Karpas-422 (cell line): ENCODE data around the gene CTRB1. TPM values are rescaled to one million over a fixed set of nuclear protein-coding genes. Genes with fewer than 3 reads are reported as not detected.

Experiments used
- DNase-seq: peaks from one replicate; pipeline ENCODE4 v3.0.0-alpha.2; 2015
- H2AFZ ChIP-seq: fragments of 200-600 bp; sonication (generic); 2 replicates; pipeline ENCODE4 v1.6.1; 2014; ENCODE audit warnings: antibody characterized with exemption, low read length, mixed read lengths
- H3K27ac ChIP-seq: fragments of 200-600 bp; sonication (generic); 2 replicates; pipeline ENCODE4 v1.5.1; 2014; ENCODE audit warnings: mild to moderate bottlenecking, low read length, moderate library complexity
- H3K27me3 ChIP-seq: fragments of 200-600 bp; sonication (generic); 2 replicates; pipeline ENCODE4 v1.6.1; 2014; ENCODE audit warnings: low read length, mixed read lengths
- H3K36me3 ChIP-seq: fragments of 200-600 bp; sonication (generic); 2 replicates; pipeline ENCODE4 v1.6.1; 2014; ENCODE audit warnings: low read length, mixed read lengths; ENCODE audit not compliant: insufficient read depth
- H3K4me1 ChIP-seq: fragments of 200-600 bp; sonication (generic); 2 replicates; pipeline ENCODE4 v1.6.1; 2014; ENCODE audit warnings: mild to moderate bottlenecking, low read length, mixed read lengths
- H3K4me2 ChIP-seq: fragments of 200-600 bp; sonication (generic); 2 replicates; pipeline ENCODE4 v1.6.1; 2014; ENCODE audit warnings: low read length, low read depth, mild to moderate bottlenecking; ENCODE audit not compliant: poor library complexity, severe bottlenecking
- H3K4me3 ChIP-seq: fragments of 200-600 bp; sonication (generic); 2 replicates; pipeline ENCODE4 v1.5.1; 2014; ENCODE audit warnings: mild to moderate bottlenecking, antibody characterized with exemption, low read length, mixed read lengths
- H3K79me2 ChIP-seq: fragments of 200-600 bp; sonication (generic); 2 replicates; pipeline ENCODE4 v1.6.1; 2014; ENCODE audit warnings: mild to moderate bottlenecking, low read length, mixed read lengths
- H3K9ac ChIP-seq: fragments of 200-600 bp; sonication (generic); 2 replicates; pipeline ENCODE4 v1.6.0; 2014; ENCODE audit warnings: low read length
- H3K9me2 ChIP-seq: fragments of 200-600 bp; sonication (generic), shearing (Covaris generic); replicated peaks from 2 replicates; pipeline ENCODE4 v1.6.0; 2014; ENCODE audit warnings: mild to moderate bottlenecking, low read length, moderate library complexity; ENCODE audit not compliant: insufficient read depth
- H3K9me3 ChIP-seq: fragments of 300-700, 200-600 bp; sonication (generic); 2 replicates; pipeline ENCODE4 v1.6.1; 2014; ENCODE audit warnings: low read length, mixed read lengths
- H4K20me1 ChIP-seq: fragments of 200-600 bp; sonication (generic); 2 replicates; pipeline ENCODE4 v1.6.1; 2014; ENCODE audit warnings: mild to moderate bottlenecking, antibody characterized with exemption, low read length, low read depth; ENCODE audit not compliant: insufficient read depth
- total RNA-seq: library from RNA; depleted of rRNA; stranded (reverse); fragments of >200 nt; shearing (Covaris generic); gene quantifications from 2 replicates; pipeline ENCODE4 v1.2.3, GENCODE V29; 2014; ENCODE audit warnings: low replicate concordance

Gene CTRB1
- total RNA-seq, 1 experiment from 2014 or later, result not detected

DNA sequence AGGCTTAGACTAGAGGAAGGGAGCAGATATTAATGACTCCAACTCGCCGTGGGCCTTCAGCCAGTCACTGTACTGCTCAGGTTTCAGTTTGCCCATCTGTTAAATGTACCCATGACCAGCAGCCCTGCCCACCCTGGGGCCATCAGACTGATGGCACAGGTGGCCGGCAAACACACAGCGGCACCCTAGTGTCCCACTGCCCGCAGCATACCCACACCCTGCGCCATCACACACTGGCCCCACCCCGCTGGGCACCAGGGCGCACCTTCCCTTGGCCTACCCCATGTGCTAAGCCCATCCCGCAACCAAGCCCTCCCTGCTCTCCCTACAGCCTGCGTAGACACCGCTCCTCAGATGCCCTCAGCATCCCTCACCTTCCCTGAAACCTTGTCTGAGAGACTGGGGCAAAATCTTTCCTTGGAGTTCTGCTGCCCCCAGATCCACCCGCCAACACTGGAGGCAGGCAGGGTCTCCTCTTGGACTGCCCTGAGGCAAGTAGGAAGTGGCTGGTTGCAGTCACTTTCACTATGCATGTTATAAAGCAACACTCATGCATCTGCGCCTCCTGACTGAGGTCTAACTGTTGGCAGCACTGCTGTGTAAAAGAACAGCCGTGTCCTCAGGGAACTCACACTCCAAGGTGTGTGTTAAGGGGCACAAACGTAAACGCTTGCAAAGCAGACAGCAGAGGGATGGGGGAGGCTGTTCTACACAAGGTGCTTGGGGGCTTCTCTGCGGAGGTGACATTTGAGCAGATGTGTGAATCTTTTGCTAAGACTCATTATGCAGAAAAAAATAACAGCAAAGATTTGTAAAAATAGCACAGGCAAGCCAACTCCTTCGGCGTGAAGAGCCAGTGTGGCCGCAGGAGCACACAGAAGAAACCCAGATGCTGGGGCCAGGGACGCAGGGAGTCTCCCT lies 39.4 kb downstream of the CTRB1 start:
- no peak overlapping the region for H3K4me3 ChIP-seq
- H3K36me3 ChIP-seq, result no peaks in the 10 kb centered on the region
- no peaks in the 10 kb centered on the region for H3K79me2 ChIP-seq
- H3K4me2 ChIP-seq, result no peak overlapping the region
- H3K27me3 ChIP-seq, result no peaks in the 10 kb centered on the region
- no peak for DNase-seq
- H2AFZ ChIP-seq, result no peak overlapping the region
- no peaks in the 10 kb centered on the region for H3K9me3 ChIP-seq
- H3K9me2 ChIP-seq, result no peaks in the 10 kb centered on the region
- H3K27ac ChIP-seq, result no peak overlapping the region
- H3K4me1 ChIP-seq, result peaks cover 6% of the 10 kb centered on the region
- peaks cover 23% of the 10 kb centered on the region for H4K20me1 ChIP-seq
- H3K9ac ChIP-seq, result no peak overlapping the region

DNA sequence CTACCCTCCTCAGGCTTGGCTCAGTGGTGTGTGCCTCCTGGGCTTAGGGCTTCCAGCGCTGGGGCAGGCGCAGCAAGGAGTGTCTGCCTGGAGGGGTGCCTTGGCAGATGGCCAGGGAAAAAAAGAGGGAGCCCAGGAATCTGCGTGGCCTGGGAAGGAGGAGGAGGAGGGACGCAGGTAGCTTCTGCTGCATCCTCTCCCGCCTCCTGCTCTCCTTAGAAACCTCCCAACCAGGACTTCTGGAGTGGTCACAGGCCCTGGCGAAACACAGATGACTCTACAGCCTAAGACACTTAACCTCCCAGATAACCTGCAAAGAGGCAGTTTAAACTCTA lies 40.0 kb downstream of the CTRB1 start:
- Histone ChIP-seq H3K4me3 (no peak overlapping the region), H3K27me3 (no peaks in the 10 kb centered on the region), H3K4me2 (no peak overlapping the region), H3K27ac (no peak overlapping the region), H4K20me1 (peaks cover 24% of the 10 kb centered on the region), H3K4me1 (peaks cover 6% of the 10 kb centered on the region), H3K36me3 (no peaks in the 10 kb centered on the region), H3K9me3 (no peaks in the 10 kb centered on the region), H2AFZ (no peak overlapping the region), H3K9me2 (no peaks in the 10 kb centered on the region), H3K79me2 (no peaks in the 10 kb centered on the region), H3K9ac (no peak overlapping the region)
- no peak for DNase-seq

DNA sequence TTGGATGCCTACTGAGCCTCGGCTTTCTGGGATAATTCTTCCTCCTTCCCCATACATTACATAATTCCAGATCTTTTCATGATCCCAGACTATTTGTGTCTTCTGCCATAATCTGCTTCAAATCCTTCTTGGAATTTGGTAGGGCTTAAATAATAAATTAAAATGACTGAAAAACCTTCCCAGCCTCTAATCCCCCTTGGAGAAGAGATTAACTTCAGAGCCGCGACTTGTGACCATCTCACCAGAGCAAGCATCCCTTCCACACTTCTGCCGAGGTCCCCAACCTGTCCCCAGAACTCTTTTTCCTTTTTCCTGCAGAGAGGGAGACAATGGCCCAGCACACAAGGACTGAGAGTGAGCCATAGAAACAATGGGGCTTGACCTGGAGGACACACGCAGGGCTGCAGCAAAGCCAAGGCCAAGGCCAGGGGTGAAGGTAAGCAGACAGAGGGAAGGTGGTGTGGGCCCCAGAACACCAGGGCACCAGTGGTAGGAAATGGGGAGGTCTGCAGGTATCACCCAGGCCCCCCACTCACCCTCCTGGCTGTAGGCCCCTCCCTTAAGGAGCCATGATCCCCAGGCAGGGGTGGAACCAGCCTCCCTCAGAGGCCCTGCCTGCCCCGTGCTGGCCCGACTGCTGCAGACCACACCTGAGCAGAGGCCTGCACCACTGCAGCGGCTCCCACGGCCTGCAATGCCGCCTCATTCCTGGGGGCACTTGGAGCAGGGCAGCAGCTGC lies 42.2 kb downstream of the CTRB1 start:
- Histone ChIP-seq H2AFZ (no peak overlapping the region), H3K36me3 (no peaks in the 10 kb centered on the region), H4K20me1 (peaks cover 27% of the 10 kb centered on the region), H3K9ac (no peak overlapping the region), H3K4me1 (peaks cover 12% of the 10 kb centered on the region), H3K9me3 (no peaks in the 10 kb centered on the region), H3K4me3 (no peak overlapping the region), H3K4me2 (no peak overlapping the region), H3K9me2 (no peaks in the 10 kb centered on the region), H3K79me2 (no peaks in the 10 kb centered on the region), H3K27me3 (no peaks in the 10 kb centered on the region), H3K27ac (no peak overlapping the region)
- no peak for DNase-seq

DNA sequence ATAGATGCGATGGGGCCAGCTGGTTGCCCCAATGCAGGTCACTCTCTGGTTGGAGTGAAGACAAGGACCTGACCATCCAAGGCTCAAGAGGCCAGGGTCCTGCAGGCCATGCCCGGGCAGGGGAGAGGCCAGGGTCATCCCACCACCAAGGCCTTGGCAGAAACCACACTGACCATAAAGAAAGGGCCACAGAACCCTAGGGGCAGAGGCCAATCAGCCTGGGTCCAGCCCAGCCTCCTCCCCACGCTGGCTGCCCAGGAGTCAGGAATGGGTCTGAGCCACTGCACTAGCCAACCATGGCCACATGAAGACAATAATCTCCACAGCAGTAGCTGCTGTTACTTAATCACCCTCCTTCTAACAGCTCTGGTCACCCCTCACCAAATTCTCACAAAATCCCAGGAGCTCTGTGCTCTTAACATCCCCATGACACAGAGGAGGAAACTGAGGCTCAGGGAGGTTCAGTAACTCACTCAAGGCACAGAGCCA lies 42.8 kb downstream of the CTRB1 start:
- Histone ChIP-seq H3K9me3 (no peaks in the 10 kb centered on the region), H3K9me2 (no peaks in the 10 kb centered on the region), H3K36me3 (no peaks in the 10 kb centered on the region), H3K27ac (no peak overlapping the region), H3K4me3 (no peak overlapping the region), H3K9ac (no peak overlapping the region), H3K27me3 (no peaks in the 10 kb centered on the region), H3K79me2 (no peaks in the 10 kb centered on the region), H3K4me1 (peaks cover 18% of the 10 kb centered on the region), H4K20me1 (peaks cover 27% of the 10 kb centered on the region), H3K4me2 (no peak overlapping the region), H2AFZ (no peak overlapping the region)
- DNase-seq, result no peak

DNA sequence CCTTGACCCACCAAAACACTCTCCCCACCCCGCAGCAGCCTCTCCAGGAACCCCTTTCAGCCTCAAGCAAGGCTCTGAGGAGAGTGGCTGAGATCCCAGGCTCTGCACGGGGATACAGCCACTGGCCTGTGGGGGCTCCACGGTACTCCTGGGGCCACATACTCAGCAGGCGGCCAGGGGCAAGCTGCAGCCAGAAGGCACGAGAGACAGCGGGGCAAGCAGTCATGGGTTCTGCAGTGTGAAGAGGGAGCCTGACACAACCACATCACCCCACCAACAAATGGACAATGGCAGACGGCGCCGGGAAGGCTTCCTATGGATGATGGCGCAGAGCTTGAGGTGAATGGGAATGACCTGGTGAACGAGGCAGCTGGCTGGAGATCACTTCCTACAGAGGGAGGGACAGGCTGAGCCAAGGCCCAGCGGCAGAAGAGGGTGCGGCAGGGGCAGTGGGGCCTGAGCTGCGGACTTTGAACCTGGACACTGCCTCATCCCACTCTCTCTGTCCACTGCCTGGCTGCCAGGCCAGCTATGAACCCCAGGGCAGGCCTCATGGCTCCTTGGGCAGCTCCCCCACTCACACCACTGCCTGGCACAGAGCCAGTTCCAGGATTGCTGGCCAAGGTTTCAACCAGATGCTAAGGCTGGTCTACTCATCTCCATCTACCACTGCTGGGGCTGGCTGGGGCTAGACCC lies 43.5 kb downstream of the CTRB1 start:
- no peaks in the 10 kb centered on the region for H3K9me3 ChIP-seq
- H3K27ac ChIP-seq, result no peak overlapping the region
- no peaks in the 10 kb centered on the region for H3K79me2 ChIP-seq
- H3K4me1 ChIP-seq, result peaks cover 19% of the 10 kb centered on the region
- no peak overlapping the region for H3K4me2 ChIP-seq
- DNase-seq, result no peak
- no peaks in the 10 kb centered on the region for H3K27me3 ChIP-seq
- no peak overlapping the region for H2AFZ ChIP-seq
- no peak overlapping the region for H3K9ac ChIP-seq
- no peaks in the 10 kb centered on the region for H3K9me2 ChIP-seq
- H4K20me1 ChIP-seq, result peaks cover 27% of the 10 kb centered on the region
- no peak overlapping the region for H3K4me3 ChIP-seq
- H3K36me3 ChIP-seq, result no peaks in the 10 kb centered on the region

DNA sequence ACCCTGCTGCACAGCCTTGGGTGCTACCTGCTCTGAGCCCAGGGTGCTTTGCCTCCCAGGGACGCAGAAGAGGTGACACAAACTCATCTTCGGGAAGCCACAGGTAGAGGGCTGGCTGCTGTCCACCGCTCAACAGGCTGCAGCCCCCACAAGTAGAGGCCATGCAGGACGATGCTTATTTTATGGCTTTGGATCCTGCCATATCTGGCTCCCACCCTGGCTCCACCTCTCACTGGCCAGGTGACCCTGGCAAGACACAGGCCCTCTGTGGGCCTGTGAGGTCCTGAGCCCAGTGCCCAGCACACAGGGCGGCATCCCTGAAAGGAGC lies 44.0 kb downstream of the CTRB1 start:
- Histone ChIP-seq H4K20me1 (peaks cover 27% of the 10 kb centered on the region), H3K27ac (no peak overlapping the region), H3K79me2 (no peaks in the 10 kb centered on the region), H3K27me3 (no peaks in the 10 kb centered on the region), H3K9ac (no peak overlapping the region), H3K4me1 (peaks cover 19% of the 10 kb centered on the region), H3K9me2 (no peaks in the 10 kb centered on the region), H3K36me3 (no peaks in the 10 kb centered on the region), H2AFZ (no peak overlapping the region), H3K9me3 (no peaks in the 10 kb centered on the region), H3K4me2 (no peak overlapping the region), H3K4me3 (no peak overlapping the region)
- DNase-seq, result no peak

DNA sequence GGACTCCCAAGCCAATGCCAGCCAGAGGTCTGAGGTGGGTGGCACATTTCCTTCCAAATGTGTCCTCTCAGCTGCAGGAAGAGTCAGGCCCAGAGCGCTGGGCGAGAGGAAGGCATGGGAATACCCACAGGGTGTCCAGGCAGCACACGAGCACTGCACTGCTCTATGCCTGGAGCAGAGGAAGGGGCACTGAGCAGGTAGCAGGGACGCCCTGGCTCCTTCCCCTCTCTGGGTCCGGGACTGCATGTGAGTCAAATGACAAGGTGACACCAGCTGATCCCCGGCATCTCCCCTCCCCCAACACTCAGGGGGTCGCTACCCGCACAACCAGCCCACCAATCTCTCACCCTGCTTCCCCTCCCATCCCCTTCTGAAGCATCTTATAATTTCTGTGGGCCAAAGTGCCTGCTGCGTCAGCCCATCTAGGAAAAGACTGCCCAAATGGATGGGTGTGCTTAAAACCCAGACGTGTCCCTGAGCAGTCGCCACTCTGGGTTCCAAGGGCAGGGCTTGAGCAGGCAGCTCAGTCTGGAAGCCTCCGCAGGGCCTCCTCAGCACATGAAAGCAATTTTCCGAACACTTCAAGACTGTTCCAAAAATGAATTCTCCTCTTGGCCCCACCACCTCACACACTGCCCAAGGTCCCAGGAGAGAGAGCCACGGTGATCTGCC lies 44.6 kb downstream of the CTRB1 start:
- H3K36me3 ChIP-seq, result no peaks in the 10 kb centered on the region
- no peaks in the 10 kb centered on the region for H3K9me3 ChIP-seq
- no peaks in the 10 kb centered on the region for H3K27me3 ChIP-seq
- no peak overlapping the region for H3K4me3 ChIP-seq
- no peak overlapping the region for H3K4me2 ChIP-seq
- H3K79me2 ChIP-seq, result no peaks in the 10 kb centered on the region
- H4K20me1 ChIP-seq, result peaks cover 25% of the 10 kb centered on the region
- peaks cover 19% of the 10 kb centered on the region for H3K4me1 ChIP-seq
- H2AFZ ChIP-seq, result no peak overlapping the region
- H3K27ac ChIP-seq, result no peak overlapping the region
- no peak for DNase-seq
- H3K9ac ChIP-seq, result no peak overlapping the region
- no peaks in the 10 kb centered on the region for H3K9me2 ChIP-seq
